HCT116 (cell line): ENCODE data around the gene ARRDC5. TPM values are rescaled to one million over a fixed set of nuclear protein-coding genes. Genes with fewer than 3 reads are reported as not detected.

Experiments used
- ATAC-seq: fragments of 200-7000 bp; cut with Tn5 transposase; 2 replicates; pipeline ENCODE4 v1.9.1; 2020; ENCODE audit warnings: mild to moderate bottlenecking, moderate library complexity
- BruUV-seq: library from RNA; stranded (reverse); fragments of 400-500 nt; replicated peaks from 2 replicates; lab custom pipeline; 2021; lab: Mats Ljungman, UMichigan
- CTCF ChIA-PET: fragments of 300-600 bp; sonication (Branson Sonifier 250); formaldehyde crosslinking; loops from one replicate; lab custom pipeline; 2021; ENCODE audit warnings: antibody characterized with exemption; lab: Charles Lee
- POLR2A ChIA-PET: fragments of 300-600, 350-600 bp; sonication (Branson Sonifier 250); formaldehyde crosslinking; loops from one replicate; lab custom pipeline; 2021; ENCODE audit warnings: antibody characterized with exemption; lab: Charles Lee
- RAD21 ChIA-PET, 2 experiments: fragments of 300-600 bp; sonication (Branson Sonifier 250); formaldehyde crosslinking; loops; one replicate each; lab custom pipeline; 2023; ENCODE audit warnings: low total read pairs in 2 of 2; ENCODE audit not compliant: uncharacterized antibody in 2 of 2, unreplicated experiment in 2 of 2, low non-redundant PET in 1 of 2; lab: Charles Lee
- DNase-seq: peaks from one replicate; pipeline ENCODE4 v3.0.0-alpha.2; 2010; ENCODE audit warnings: low read depth, low spot score
- H2AFZ ChIP-seq: fragments of 200-600 bp; shearing (Covaris generic), sonication (generic); 2 replicates; pipeline ENCODE4 v1.6.1; 2017; ENCODE audit warnings: low read depth, mixed run types, mixed read lengths, antibody characterized with exemption, low read length; ENCODE audit not compliant: poor library complexity, severe bottlenecking
- H3K27ac ChIP-seq: 2 replicates; pipeline ENCODE4 v1.5.1; 2012; ENCODE audit warnings: low read depth, low read length
- H3K27me3 ChIP-seq: fragments of 200-600 bp; sonication (generic); 2 replicates; pipeline ENCODE4 v1.6.1; 2016; ENCODE audit warnings: mixed run types, low read length, mixed read lengths; ENCODE audit not compliant: insufficient read depth
- H3K36me3 ChIP-seq, 2 experiments: fragments of 200-500 bp in 1 of 2; fragments of 200-600 bp in 1 of 2; sonication (Bioruptor generic) in 1 of 2; sonication (generic) in 1 of 2; 2 replicates each; pipeline versions ENCODE4 v1.5.1 to v1.6.1; 2014 to 2016; ENCODE audit warnings: low read length in 2 of 2, inconsistent platforms in 1 of 2, mixed read lengths in 1 of 2, mixed run types in 1 of 2; ENCODE audit not compliant: insufficient read depth in 2 of 2, control insufficient read depth in 1 of 2
- H3K4me1 ChIP-seq, 2 experiments: fragments of 200-600 bp in 1 of 2; sonication (generic) in 1 of 2; 2 replicates each; pipeline versions ENCODE4 v1.5.1 to v1.6.1; 2012 to 2017; ENCODE audit warnings: low read length in 2 of 2, inconsistent platforms in 1 of 2, mild to moderate bottlenecking in 1 of 2, mixed read lengths in 1 of 2, mixed run types in 1 of 2, moderate library complexity in 1 of 2; ENCODE audit not compliant: insufficient read depth in 2 of 2, control insufficient read depth in 1 of 2
- H3K4me2 ChIP-seq: fragments of 200-600 bp; sonication (generic); 2 replicates; pipeline ENCODE4 v1.6.1; 2017; ENCODE audit warnings: mixed run types, low read length, mixed read lengths
- H3K4me3 ChIP-seq, 2 experiments: fragments of 200-600 bp in 1 of 2; sonication (generic) in 1 of 2; replicated peaks in 1 of 2; 2 replicates each; pipeline ENCODE4 v1.5.1; 2011 to 2016; ENCODE audit warnings: low read length in 2 of 2, control low read depth in 1 of 2, low read depth in 1 of 2, mild to moderate bottlenecking in 1 of 2, mixed read lengths in 1 of 2, mixed run types in 1 of 2
- H3K79me2 ChIP-seq: fragments of 200-600 bp; sonication (generic); 2 replicates; pipeline ENCODE4 v1.6.1; 2017; ENCODE audit warnings: mild to moderate bottlenecking, mixed run types, low read length, moderate library complexity, mixed read lengths; ENCODE audit not compliant: insufficient read depth
- H3K9ac ChIP-seq: fragments of 200-600 bp; sonication (generic); 2 replicates; pipeline ENCODE4 v1.6.1; 2016; ENCODE audit warnings: low read length, mixed read lengths
- H3K9me2 ChIP-seq: fragments of 200-600 bp; sonication (generic), shearing (Covaris generic); 2 replicates; pipeline ENCODE4 v1.6.1; 2017; ENCODE audit warnings: mixed run types, mild to moderate bottlenecking, moderate library complexity; ENCODE audit not compliant: insufficient read depth
- H3K9me3 ChIP-seq, 2 experiments: fragments of 200-500 bp in 1 of 2; fragments of 200-600 bp in 1 of 2; sonication (Bioruptor generic) in 1 of 2; sonication (generic) in 1 of 2; 2 replicates each; pipeline ENCODE4 v1.6.1; 2014 to 2017; ENCODE audit warnings: low read length in 2 of 2, mixed read lengths in 2 of 2, inconsistent platforms in 1 of 2, low read depth in 1 of 2, mild to moderate bottlenecking in 1 of 2, mixed run types in 1 of 2, moderate library complexity in 1 of 2; ENCODE audit not compliant: control insufficient read depth in 1 of 2, insufficient read depth in 1 of 2
- H4K20me1 ChIP-seq: fragments of 200-600 bp; sonication (generic), shearing (Covaris generic); 2 replicates; pipeline ENCODE4 v1.6.1; 2017; ENCODE audit warnings: mixed run types, mild to moderate bottlenecking, moderate library complexity; ENCODE audit not compliant: insufficient read depth
- EGR1 ChIP-seq: IDR thresholded peaks from 2 replicates; pipeline ENCODE4 v1.6.1; 2012; ENCODE audit warnings: low read depth
- EZH2 ChIP-seq: fragments of 200-600 bp; sonication (generic); IDR thresholded peaks from 2 replicates; pipeline ENCODE4 v1.6.1; 2017; ENCODE audit warnings: antibody characterized with exemption, mixed run types
- SP1 ChIP-seq: IDR thresholded peaks from 2 replicates; pipeline ENCODE4 v1.6.1; 2012; ENCODE audit warnings: low read depth
- intact Hi-C: fragments of 100-400 bp; cut with micrococcal nuclease; formaldehyde crosslinking; loops from 2 replicates; pipeline ENCODE4 v1.10.0; 2022
- total RNA-seq: library from RNA; stranded (reverse); gene quantifications from one replicate; pipeline ENCODE4 v1.2.1, GENCODE V29; 2021; ENCODE audit not compliant: unreplicated experiment
- TF ChIP-seq, protein P1 (sequence below): IDR thresholded peaks from 2 replicates; pipeline ENCODE4 v1.6.1; 2011; ENCODE audit warnings: mild to moderate bottlenecking, low read length, moderate library complexity; ENCODE audit not compliant: insufficient replicate concordance; ENCODE audit errors: extremely low read depth

The ARRDC5 gene
- total RNA-seq, 1 experiment from 2014 or later = not detected

DNA sequence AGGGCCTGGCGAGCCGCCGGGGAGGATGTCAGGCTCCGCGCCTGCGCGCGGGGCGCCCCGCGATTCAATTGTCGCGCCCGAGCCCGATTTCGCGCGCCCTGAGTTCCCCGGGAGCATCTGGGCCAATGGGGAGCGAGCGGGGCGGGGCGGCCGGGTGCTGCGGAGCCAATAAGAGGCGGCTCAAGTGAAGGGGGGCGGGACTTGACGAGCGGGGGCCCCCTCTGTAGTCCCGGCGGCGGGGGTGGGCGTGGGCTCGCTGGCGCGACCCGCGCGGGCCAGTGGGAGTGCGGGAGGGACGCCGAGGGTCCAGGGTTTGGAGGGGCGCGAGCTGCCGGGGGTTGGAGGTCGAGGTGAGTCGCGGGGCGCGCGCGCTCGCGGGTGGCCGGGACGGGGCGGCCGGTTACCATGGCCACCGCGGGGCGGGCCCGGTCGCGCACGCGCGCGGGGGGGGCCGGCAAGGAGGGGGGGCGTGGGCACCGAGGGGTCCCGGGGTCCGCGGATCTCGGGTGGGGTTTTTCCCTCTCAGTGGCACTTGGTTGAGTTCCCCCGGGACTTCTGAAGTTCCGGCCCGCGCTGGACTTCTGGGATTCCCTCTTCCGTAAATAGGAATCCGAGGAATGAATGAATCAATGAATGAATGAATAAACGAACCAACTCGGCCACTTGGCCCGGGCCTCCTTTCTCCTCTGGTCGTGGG is 7.3 kb upstream of the ARRDC5 start:
- ATAC-seq (peak; percentile 74), DNase-seq (peak; percentile 68)
- H3K9me2 ChIP-seq = no peaks in the 10 kb centered on the region
- H3K4me2 ChIP-seq = peak overlapping the region; percentile 100
- H2AFZ ChIP-seq = no peak overlapping the region
- no TSS peak for BruUV-seq
- TF ChIP-seq EGR1 (peak; percentile 48; the same call in 1 of the 2 replicates), SP1 (peak; percentile 81), EZH2 (no peak)
- TF ChIP-seq, protein P1, sequence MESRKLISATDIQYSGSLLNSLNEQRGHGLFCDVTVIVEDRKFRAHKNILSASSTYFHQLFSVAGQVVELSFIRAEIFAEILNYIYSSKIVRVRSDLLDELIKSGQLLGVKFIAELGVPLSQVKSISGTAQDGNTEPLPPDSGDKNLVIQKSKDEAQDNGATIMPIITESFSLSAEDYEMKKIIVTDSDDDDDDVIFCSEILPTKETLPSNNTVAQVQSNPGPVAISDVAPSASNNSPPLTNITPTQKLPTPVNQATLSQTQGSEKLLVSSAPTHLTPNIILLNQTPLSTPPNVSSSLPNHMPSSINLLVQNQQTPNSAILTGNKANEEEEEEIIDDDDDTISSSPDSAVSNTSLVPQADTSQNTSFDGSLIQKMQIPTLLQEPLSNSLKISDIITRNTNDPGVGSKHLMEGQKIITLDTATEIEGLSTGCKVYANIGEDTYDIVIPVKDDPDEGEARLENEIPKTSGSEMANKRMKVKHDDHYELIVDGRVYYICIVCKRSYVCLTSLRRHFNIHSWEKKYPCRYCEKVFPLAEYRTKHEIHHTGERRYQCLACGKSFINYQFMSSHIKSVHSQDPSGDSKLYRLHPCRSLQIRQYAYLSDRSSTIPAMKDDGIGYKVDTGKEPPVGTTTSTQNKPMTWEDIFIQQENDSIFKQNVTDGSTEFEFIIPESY = no peak
- H3K4me1 ChIP-seq = peaks cover 50 to 60% of the 10 kb centered on the region in 2 experiments
- peaks cover 0 to 28% of the 10 kb centered on the region in 2 experiments; a peak in 1 of 4 replicates for H3K36me3 ChIP-seq
- ChIA-PET RAD21 (no interaction called here), CTCF (interaction anchor here (3.4 to 4.3 kb wide), 2 partner anchors 38 to 100 kb away, joined by 55 to 78 read pairs; no protein-coding TSS in a partner anchor), POLR2A (interaction anchor here (2.3 to 6.3 kb wide), 3 partner anchors 37 to 43 kb away, joined by 5 to 54 read pairs (median 12); partner anchors contain the start of gene PLIN3)
- peak overlapping the region; percentile 55 to 90 for H3K4me3 ChIP-seq
- peak overlapping the region; percentile 98 for H3K27ac ChIP-seq
- peak overlapping the region; percentile 98 for H3K9ac ChIP-seq
- H3K79me2 ChIP-seq = peaks cover 48% of the 10 kb centered on the region
- H4K20me1 ChIP-seq = peaks cover 7% of the 10 kb centered on the region; the same call in 1 of the 2 replicates
- intact Hi-C loops = loop anchor here (5.0 to 10.0 kb wide), 2 partner anchors 57 to 125 kb away; partner anchors contain the start of gene KDM4B
- no peaks in the 10 kb centered on the region for H3K9me3 ChIP-seq
- no peaks in the 10 kb centered on the region for H3K27me3 ChIP-seq
